Inflammatory macrophage treated with lipopolysaccharide for 1 hour (primary cell): ENCODE data around the gene EPHB1.
"Not testable (repeated sequence)": the region's sequence is repeated elsewhere in the genome, so short reads cannot be mapped to it uniquely, and the experiment has no call there.

Experiments used
- DNase-seq, 2 donors: peaks; one replicate each; pipeline ENCODE4 v3.0.0-alpha.2; 2020 to 2022

EPHB1 gene

GRCh38 chr3:135059580-135059979, 264.5 kb downstream of the EPHB1 start:
- no peak for DNase-seq

- DNase-seq = not testable (repeated sequence)
These were observed 272.0 kb downstream of the EPHB1 start for GRCh38 chr3:135066844-135067727.

- no peak for DNase-seq
These were observed 273.0 kb downstream of the EPHB1 start for GRCh38 chr3:135068011-135068410.

GRCh38 chr3:135069406-135069805, 274.3 kb downstream of the EPHB1 start:
- no peak for DNase-seq

- DNase-seq = no peak
These were observed 276.4 kb downstream of the EPHB1 start for GRCh38 chr3:135071483-135071882.

- no peak for DNase-seq
These were observed 277.4 kb downstream of the EPHB1 start for GRCh38 chr3:135072431-135072830.

- no peak for DNase-seq
These were observed 280.1 kb downstream of the EPHB1 start for GRCh38 chr3:135075157-135075556.

- no peak for DNase-seq
These were observed 281.3 kb downstream of the EPHB1 start for GRCh38 chr3:135076341-135076740.

GRCh38 chr3:135077186-135077585, 282.1 kb downstream of the EPHB1 start:
- no peak for DNase-seq

- no peak for DNase-seq
These were observed 283.2 kb downstream of the EPHB1 start for GRCh38 chr3:135078283-135078682.

GRCh38 chr3:135079095-135079494, 284.0 kb downstream of the EPHB1 start:
- DNase-seq = no peak

- DNase-seq = no peak
These were observed 286.4 kb downstream of the EPHB1 start for GRCh38 chr3:135081451-135081850.

GRCh38 chr3:135081856-135082434, 286.9 kb downstream of the EPHB1 start:
- no peak for DNase-seq

GRCh38 chr3:135082706-135083105, 287.6 kb downstream of the EPHB1 start:
- DNase-seq = no peak

GRCh38 chr3:135083179-135083578, 288.1 kb downstream of the EPHB1 start:
- no peak for DNase-seq

GRCh38 chr3:135083756-135084155, 288.7 kb downstream of the EPHB1 start:
- no peak for DNase-seq

GRCh38 chr3:135084405-135084804, 289.3 kb downstream of the EPHB1 start:
- no peak for DNase-seq

- DNase-seq = no peak
These were observed 289.9 kb downstream of the EPHB1 start for GRCh38 chr3:135084976-135085375.

- no peak for DNase-seq
These were observed 290.8 kb downstream of the EPHB1 start for GRCh38 chr3:135085652-135086436.

GRCh38 chr3:135087782-135088181, 292.7 kb downstream of the EPHB1 start:
- DNase-seq = no peak

- DNase-seq = no peak
These were observed 294.4 kb downstream of the EPHB1 start for GRCh38 chr3:135089451-135089850.

GRCh38 chr3:135090020-135090717, 295.1 kb downstream of the EPHB1 start:
- DNase-seq = no peak

GRCh38 chr3:135091946-135092345, 296.9 kb downstream of the EPHB1 start:
- DNase-seq = no peak
